Uterus (tissue), 4 donors: ENCODE data around the gene PLXNA2. TPM values are rescaled to one million over a fixed set of nuclear protein-coding genes. Genes with fewer than 3 reads are reported as not detected.

Source experiments
- DNase-seq, 2 donors: peaks; one replicate each; pipeline ENCODE4 v3.0.0-alpha.2; 2019 to 2020
- H3K27ac ChIP-seq, 2 donors: fragments of 200-600 bp; sonication (generic); 1 replicate in 1 of 2; 2 replicates in 1 of 2; pipeline ENCODE4 v1.5.1; 2016 to 2018
- H3K27me3 ChIP-seq, 2 donors: fragments of 200-600 bp; sonication (generic); one replicate each; pipeline ENCODE4 v1.5.1; 2018 to 2019; ENCODE audit warnings: control low read depth in 1 of 2
- H3K36me3 ChIP-seq, 2 donors: fragments of 200-600 bp; sonication (generic); one replicate each; pipeline ENCODE4 v1.5.1; 2019; ENCODE audit warnings: control low read depth in 1 of 2
- H3K4me1 ChIP-seq, 2 donors: fragments of 200-600 bp; sonication (generic); one replicate each; pipeline ENCODE4 v1.5.1; 2018 to 2019; ENCODE audit warnings: control low read depth in 1 of 2
- H3K4me3 ChIP-seq, 2 donors: fragments of 200-600 bp; sonication (generic); 1 replicate in 1 of 2; 2 replicates in 1 of 2; pipeline ENCODE4 v1.5.1; 2018 to 2019; ENCODE audit warnings: mild to moderate bottlenecking in 1 of 2
- H3K9me3 ChIP-seq, 2 donors: fragments of 200-600 bp; sonication (generic); one replicate each; pipeline ENCODE4 v1.5.1; 2019; ENCODE audit warnings: control low read depth in 1 of 2
- CTCF ChIP-seq, 4 experiments: fragments of 200-600 bp in 2 of 4; fragments of 450-650 bp in 2 of 4; sonication (generic) in 2 of 4; IDR thresholded peaks; one replicate each; pipeline ENCODE4 v1.5.1; 2016 to 2019; ENCODE audit warnings: antibody characterized with exemption in 4 of 4, mild to moderate bottlenecking in 2 of 4, moderate library complexity in 1 of 4
- POLR2A ChIP-seq, 2 donors: fragments of 450-650 bp; IDR thresholded peaks; one replicate each; pipeline ENCODE4 v1.6.1; 2016; ENCODE audit warnings: antibody characterized with exemption in 2 of 2, mild to moderate bottlenecking in 1 of 2, moderate library complexity in 1 of 2
- intact Hi-C: fragments of 100-400 bp; cut with DNase I; formaldehyde crosslinking; loops from one replicate; pipeline ENCODE4 v1.15.1; 2023; ENCODE audit warnings: low total_unique reads
- total RNA-seq, 4 donors: library from RNA; depleted of rRNA in 3 of 4; stranded (reverse); fragments of >200 nt in 3 of 4; gene quantifications; one replicate each; pipeline versions ENCODE4 v1.1.0 to v1.2.4, GENCODE V29; 2014 to 2023
- donor health status: DM: yes; HTN: yes; CAD: no.

Gene PLXNA2
- total RNA-seq, 4 donors from 2014 or later: 5.4 to 94.5 (median 9.5) TPM

- intact Hi-C loops: loop anchor here (10.0 kb wide), 1 partner anchor 64 kb away; no protein-coding TSS in a partner anchor
- peak overlapping the region; percentile 30 to 77 for H3K27ac ChIP-seq
- H3K36me3 ChIP-seq: no peaks in the 10 kb centered on the region
- no peaks in the 10 kb centered on the region for H3K27me3 ChIP-seq
- TF ChIP-seq CTCF (IDR thresholded peaks at IDR 0.05): peak; percentile 59 to 90 (median 69)
- no peak for TF ChIP-seq POLR2A (IDR thresholded peaks at IDR 0.05)
- peak in 1 of 2 donors; percentile 55 for DNase-seq
- H3K4me3 ChIP-seq: no peak overlapping the region
- no peaks in the 10 kb centered on the region for H3K9me3 ChIP-seq
- peaks cover 4 to 6% of the 10 kb centered on the region in 2 donors for H3K4me1 ChIP-seq
Measured at GRCh38 chr1:208238710-208239472, 5.3 kb downstream of the PLXNA2 start.

GRCh38 chr1:208237241-208237640 is 6.9 kb downstream of the PLXNA2 start:
- intact Hi-C loops: loop anchor here (10.0 kb wide), 1 partner anchor 62 kb away; no protein-coding TSS in a partner anchor
- no peak overlapping the region for H3K4me3 ChIP-seq
- TF ChIP-seq CTCF (IDR thresholded peaks at IDR 0.05): no peak
- TF ChIP-seq POLR2A (IDR thresholded peaks at IDR 0.05): no peak
- H3K36me3 ChIP-seq: no peaks in the 10 kb centered on the region
- peak overlapping the region in 1 of 2 donors; percentile 77 for H3K27ac ChIP-seq
- H3K4me1 ChIP-seq: peaks cover 8 to 12% of the 10 kb centered on the region in 2 donors
- H3K27me3 ChIP-seq: no peaks in the 10 kb centered on the region
- H3K9me3 ChIP-seq: no peaks in the 10 kb centered on the region
- no peak for DNase-seq

GRCh38 chr1:208235982-208236761 is 8.0 kb downstream of the PLXNA2 start:
- intact Hi-C loops: loop anchor here (10.0 kb wide), 1 partner anchor 61 kb away; no protein-coding TSS in a partner anchor

GRCh38 chr1:208235356-208235981 is 8.7 kb downstream of the PLXNA2 start:
- DNase-seq: no peak
- no peak overlapping the region for H3K4me3 ChIP-seq

More at GRCh38 chr1:208235982-208236761, 8.0 kb downstream of the PLXNA2 start:
- H3K4me3 ChIP-seq: no peak overlapping the region
- H3K9me3 ChIP-seq: no peaks in the 10 kb centered on the region
- peaks cover 12 to 22% of the 10 kb centered on the region in 2 donors for H3K4me1 ChIP-seq
- peak; percentile 74 to 78 for DNase-seq
- no peaks in the 10 kb centered on the region for H3K36me3 ChIP-seq
- H3K27ac ChIP-seq: peak overlapping the region; percentile 64 to 77
- no peaks in the 10 kb centered on the region for H3K27me3 ChIP-seq
- no peak for TF ChIP-seq CTCF (IDR thresholded peaks at IDR 0.05)
- no peak for TF ChIP-seq POLR2A (IDR thresholded peaks at IDR 0.05)

More at GRCh38 chr1:208235356-208235981, 8.7 kb downstream of the PLXNA2 start:
- Histone ChIP-seq H3K27ac (peak overlapping the region; percentile 64 to 77), H3K36me3 (no peaks in the 10 kb centered on the region), H3K4me1 (peaks cover 12 to 22% of the 10 kb centered on the region in 2 donors), H3K9me3 (no peaks in the 10 kb centered on the region), H3K27me3 (no peaks in the 10 kb centered on the region)
- intact Hi-C loops: loop anchor here (10.0 kb wide), 1 partner anchor 61 kb away; no protein-coding TSS in a partner anchor
- TF ChIP-seq CTCF (IDR thresholded peaks at IDR 0.05): no peak
- TF ChIP-seq POLR2A (IDR thresholded peaks at IDR 0.05): no peak
